GM21737 (cell line): Measurements from ENCODE around the gene COX4I2.
"Not testable (repeated sequence)": the region's sequence is repeated elsewhere in the genome, so short reads cannot be mapped to it uniquely, and the experiment has no call there.

Experiments used
- ATAC-seq: cut with Tn5 transposase; IDR thresholded peaks from one replicate; pipeline ENCODE4 v1.9.1; 2021; ENCODE audit warnings: mild to moderate bottlenecking, moderate library complexity; ENCODE audit not compliant: unreplicated experiment

The COX4I2 gene

DNA sequence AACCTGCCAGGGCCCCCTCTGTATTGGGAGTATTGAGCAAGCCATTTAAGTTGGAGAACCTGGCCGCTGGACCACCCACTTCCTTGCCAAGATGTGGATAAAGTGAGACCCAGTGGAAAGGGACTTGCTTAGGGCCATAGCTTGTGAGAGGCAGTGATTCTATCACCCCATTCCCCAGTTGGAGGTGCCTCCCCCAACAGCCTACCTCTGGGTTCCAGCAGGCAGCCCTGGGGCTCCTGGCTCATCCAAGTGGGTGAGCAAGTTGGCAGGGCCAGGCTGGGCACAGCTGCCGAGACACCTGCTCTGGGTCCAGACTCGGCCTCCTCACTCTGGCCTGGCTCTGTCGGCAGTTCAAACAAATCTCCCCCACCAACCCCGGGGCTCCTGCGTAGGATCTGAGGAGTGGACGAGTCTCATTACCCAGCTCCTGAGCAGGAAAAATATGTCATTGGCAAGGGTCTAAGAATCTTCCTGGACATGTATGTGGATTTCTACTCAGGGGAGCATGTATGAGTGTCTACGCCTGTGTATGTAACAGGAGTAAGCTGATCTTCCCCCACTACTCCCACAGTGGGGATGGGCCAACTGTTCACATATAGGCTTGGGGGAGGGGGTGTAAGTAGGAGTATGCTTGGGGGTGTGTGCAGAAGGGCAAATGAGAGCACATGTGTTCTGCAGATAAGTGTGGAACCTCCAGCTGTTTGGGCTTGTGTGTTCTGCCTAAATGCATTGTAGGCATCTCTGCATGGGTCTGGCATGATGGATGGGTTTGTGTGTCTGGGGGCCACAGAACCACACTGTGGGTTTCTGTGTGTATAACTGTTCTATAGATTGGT, 30.7 kb upstream of the COX4I2 start:
- no peak for ATAC-seq

GRCh38 chr20:31607640-31608250, 30.0 kb upstream of the COX4I2 start:
- no peak for ATAC-seq

- no peak for ATAC-seq
Measured at GRCh38 chr20:31608251-31608945, 29.3 kb upstream of the COX4I2 start.

GRCh38 chr20:31612271-31612640, 25.5 kb upstream of the COX4I2 start:
- not testable (repeated sequence) for ATAC-seq

GRCh38 chr20:31615416-31615815, 22.3 kb upstream of the COX4I2 start:
- ATAC-seq: no peak

DNA sequence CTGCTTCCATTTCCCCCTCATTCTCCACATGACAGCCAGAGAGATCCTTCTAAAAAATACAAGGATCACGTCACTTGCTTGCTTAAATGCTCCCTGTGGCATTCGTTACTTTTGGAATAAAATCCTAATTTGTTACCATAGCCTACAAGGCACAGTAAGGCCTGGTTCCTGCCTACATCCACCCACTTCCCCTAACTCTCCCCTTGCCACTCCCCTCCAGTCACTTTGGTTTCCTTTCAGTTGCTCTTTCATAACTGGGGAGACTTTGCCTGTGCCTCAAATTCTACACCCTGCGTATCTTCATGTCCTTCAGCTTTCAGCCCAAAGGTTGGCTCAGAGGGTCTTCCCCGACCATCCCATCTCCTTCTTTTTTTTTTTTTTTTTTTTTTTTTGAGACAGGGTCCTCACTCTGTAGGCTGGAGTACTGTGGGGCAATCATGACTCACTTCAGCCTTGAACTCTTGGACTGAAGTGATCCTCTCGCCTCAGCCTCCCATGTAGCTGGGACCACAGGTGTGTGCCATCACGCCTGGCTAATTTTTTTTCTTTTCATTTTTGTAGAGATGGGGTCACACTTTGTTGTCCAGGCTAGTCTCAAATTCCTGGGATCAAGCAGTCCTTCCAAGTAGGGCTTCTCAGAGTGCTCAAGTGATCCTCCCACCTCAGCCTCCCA, 20.1 kb upstream of the COX4I2 start:
- no peak for ATAC-seq

DNA sequence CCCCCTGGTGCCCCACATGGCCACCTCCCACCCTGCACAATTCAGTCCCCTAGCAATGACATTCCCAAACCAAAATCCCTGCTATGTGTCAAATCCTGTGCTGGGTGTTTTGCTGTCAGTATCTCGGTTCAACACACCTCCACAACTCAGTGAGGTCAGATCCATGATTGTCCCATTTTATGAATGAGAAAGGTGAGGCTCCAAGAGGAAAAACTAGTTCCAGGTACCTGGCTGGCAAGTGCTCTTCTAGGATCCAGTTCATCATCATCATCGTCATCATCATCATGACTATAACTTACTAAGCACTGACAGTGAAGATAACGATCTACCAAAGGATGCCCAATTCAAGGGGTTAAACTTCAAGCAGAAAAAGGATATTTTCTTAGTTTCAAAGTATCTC, 17.5 kb upstream of the COX4I2 start:
- ATAC-seq: no peak

DNA sequence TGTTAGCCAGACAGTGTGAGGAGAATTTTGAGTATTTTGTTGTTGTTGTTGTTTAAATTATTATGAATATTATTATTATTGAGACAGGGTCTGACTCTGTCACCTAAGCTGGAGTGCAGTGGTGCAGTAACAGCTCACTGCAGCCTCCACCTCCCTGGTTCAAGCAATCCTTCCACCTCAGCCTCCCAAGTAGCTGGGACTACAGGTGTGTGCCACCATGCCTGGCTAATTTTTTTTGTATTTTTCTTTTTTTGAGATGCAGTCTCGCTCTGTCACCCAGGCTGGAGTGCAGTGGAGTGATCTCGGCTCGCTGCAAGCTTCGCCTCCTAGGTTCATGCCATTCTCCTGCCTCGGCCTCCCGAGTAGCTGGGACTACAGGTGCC, 14.6 kb upstream of the COX4I2 start:
- not testable (repeated sequence) for ATAC-seq

DNA sequence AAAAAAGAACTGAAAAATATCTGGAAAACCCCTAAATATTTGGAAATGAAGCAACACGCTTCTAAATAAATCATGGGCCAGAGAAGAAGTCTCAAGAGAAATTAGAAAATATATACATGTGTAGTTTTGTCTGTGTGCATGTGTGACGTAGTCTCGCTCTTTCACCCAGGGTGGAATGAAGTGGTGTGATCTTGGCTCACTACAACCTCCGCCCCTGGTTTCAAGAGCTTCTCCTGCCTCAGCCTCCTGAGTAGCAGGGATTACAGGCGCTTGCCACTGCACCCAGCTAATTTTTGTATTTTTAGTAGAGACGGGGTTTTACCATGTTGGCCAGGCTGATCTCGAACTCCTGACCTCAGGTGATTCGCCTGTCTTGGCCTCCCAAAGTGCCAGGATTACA, 11.2 kb upstream of the COX4I2 start:
- not testable (repeated sequence) for ATAC-seq

- not testable (repeated sequence) for ATAC-seq
Measured at GRCh38 chr20:31628057-31628456, 9.7 kb upstream of the COX4I2 start.

- ATAC-seq: no peak
Measured at GRCh38 chr20:31630187-31630790, 7.4 kb upstream of the COX4I2 start.

- ATAC-seq: no peak
Measured at GRCh38 chr20:31632548-31633338, 5.0 kb upstream of the COX4I2 start.

GRCh38 chr20:31633339-31633914, 4.3 kb upstream of the COX4I2 start:
- no peak for ATAC-seq

DNA sequence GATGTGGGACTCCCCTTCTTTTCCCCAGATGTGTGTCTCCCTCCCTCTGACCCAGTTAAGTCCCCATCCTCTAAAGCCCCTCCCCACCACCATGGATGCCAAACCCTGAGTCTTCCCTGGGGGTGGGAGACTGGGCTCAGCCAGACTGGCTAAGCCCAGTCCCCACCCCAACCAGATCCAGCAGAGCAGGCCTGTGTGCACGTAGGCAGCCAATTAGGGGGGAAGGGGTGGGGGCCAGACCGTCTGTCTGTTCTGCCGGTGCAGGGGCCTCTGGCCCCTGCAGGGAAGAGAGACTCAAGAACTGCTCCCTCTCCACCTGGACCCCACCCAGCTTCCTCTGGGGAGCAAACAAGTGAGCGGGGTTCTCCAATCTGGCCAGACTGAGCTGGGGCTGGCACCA, 605 bp downstream of the COX4I2 start:
- no peak for ATAC-seq

- ATAC-seq: no peak
Measured at GRCh38 chr20:31638816-31639215, 1.1 kb downstream of the COX4I2 start.

- ATAC-seq: no peak
Measured at GRCh38 chr20:31640259-31640658, 2.5 kb downstream of the COX4I2 start.

DNA sequence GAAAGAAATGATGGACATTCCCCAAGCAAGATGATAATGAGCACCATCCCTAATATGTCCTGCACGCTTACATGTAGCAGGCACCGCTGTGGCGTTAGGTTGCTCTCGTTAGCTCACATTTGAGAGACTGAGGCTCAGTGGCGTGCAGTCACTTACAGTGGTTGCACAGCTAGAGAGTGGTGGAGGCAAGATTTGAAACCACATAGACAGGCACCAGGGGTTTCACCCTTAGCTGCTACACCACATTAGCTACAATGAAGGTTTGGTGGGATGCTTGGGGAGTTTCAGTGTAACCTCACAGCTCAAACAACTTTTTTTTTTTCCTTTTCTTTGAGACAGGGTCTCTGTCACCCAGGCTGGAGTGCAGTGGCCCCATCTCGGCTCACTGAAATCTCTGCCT, 3.7 kb downstream of the COX4I2 start:
- no peak for ATAC-seq

GRCh38 chr20:31642837-31643236, 5.1 kb downstream of the COX4I2 start:
- no peak for ATAC-seq

DNA sequence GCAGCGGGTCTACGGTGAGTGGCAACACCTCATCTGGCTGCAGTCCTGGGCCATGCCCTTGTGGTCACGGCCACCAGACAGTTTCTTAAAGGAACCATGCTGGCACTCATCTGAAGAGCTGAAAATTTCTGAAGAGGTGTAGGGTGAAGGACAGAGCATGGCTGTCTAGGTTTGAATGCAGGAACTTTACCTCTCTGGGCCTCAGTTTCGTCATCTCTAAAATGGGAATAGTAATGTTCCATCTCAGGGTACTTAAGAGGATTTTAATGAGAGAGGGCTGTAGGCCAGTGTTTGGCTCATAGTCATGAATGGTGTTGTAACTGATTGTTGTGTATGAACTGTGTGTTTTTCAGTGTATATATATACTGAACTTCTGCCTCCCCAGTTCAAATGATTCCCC, 5.8 kb downstream of the COX4I2 start:
- ATAC-seq: no peak

DNA sequence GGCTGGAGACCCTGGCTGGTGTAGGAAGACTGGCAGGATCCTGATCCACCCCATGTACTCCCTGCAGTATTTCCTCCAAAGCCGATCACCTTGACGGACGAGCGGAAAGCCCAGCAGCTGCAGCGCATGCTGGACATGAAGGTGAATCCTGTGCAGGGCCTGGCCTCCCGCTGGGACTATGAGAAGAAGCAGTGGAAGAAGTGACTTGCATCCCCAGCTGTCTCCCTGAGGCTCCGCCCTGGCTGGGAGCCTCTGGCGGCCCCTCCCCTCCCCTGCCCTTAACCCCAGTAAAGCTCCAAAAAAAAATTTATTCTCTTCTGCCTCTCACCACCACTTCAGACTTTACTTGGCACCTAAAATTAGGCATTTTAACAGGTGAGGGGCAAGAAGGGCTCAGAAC, 7.0 kb downstream of the COX4I2 start:
- ATAC-seq: no peak
